AG04450 (cell line): ENCODE results near the gene PNRC2. TPM values are rescaled to one million over a fixed set of nuclear protein-coding genes. Genes with fewer than 3 reads are reported as not detected.
"Not testable (repeated sequence)": the region's sequence is repeated elsewhere in the genome, so short reads cannot be mapped to it uniquely, and the experiment has no call there.

Source experiments
- CTCF ChIA-PET: fragments of 300-600, 350-600 bp; formaldehyde crosslinking; extraction: SDS; loops from one replicate; lab custom pipeline; 2022; ENCODE audit warnings: antibody characterized with exemption, inconsistent platforms; lab: Charles Lee
- POLR2A ChIA-PET: fragments of 350-600 bp; formaldehyde crosslinking; extraction: SDS; loops from one replicate; lab custom pipeline; 2021; ENCODE audit warnings: antibody characterized with exemption, inconsistent platforms; lab: Yijun Ruan, JAX
- DNase-seq: peaks from one replicate; pipeline ENCODE4 v3.0.0-alpha.2; 2011; ENCODE audit warnings: low read depth, low spot score
- H3K27ac ChIP-seq: one replicate; pipeline ENCODE4 v1.5.1; 2012; ENCODE audit warnings: low read depth, low read length, control low read depth
- H3K27me3 ChIP-seq: one replicate; pipeline ENCODE4 v1.6.0; 2012; ENCODE audit warnings: low read length; ENCODE audit not compliant: control insufficient read depth, insufficient read depth
- H3K4me3 ChIP-seq: 2 replicates; pipeline ENCODE4 v1.5.1; 2011; ENCODE audit warnings: mild to moderate bottlenecking, low read depth, low read length, control low read depth
- H3K9me3 ChIP-seq: 2 replicates; pipeline ENCODE4 v1.5.1; 2012; ENCODE audit warnings: low read length; ENCODE audit not compliant: control insufficient read depth, insufficient read depth
- polyA plus RNA-seq: library from polyadenylated mRNA; depleted of rRNA; stranded (reverse); fragments of >200 nt; gene quantifications from 2 replicates; pipeline ENCODE4 v1.2.3, GENCODE V29; 2011
- TF ChIP-seq, protein P1 (sequence below): IDR thresholded peaks from 2 replicates; pipeline ENCODE4 v1.5.1; 2011; ENCODE audit warnings: low read depth, low read length, control low read depth, inconsistent platforms

The PNRC2 gene
- polyA plus RNA-seq, 1 experiment = 96.0 TPM

DNA sequence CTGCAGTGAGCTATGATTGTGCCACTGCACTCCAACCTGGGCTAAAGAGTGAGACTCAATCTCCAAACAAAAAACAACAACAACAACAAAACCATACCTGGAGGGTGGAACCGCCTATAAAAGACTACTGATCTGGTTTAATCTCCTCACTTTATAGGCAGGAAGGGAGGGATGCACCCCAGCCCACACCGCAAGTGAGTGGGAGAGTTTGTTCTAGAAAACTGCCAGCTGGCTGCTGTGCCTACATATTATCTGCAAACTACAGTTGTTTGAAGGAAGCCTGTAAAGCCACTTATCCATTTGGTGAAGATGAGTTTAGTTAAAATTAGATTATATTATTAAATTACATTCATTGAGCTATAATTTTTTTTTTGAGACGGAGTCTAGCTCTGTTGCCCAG, 29.6 kb downstream of the PNRC2 start:
- H3K27me3 ChIP-seq = no peaks in the 10 kb centered on the region
- ChIA-PET CTCF (no interaction called here), POLR2A (interaction anchor here (0.6 kb wide), 1 partner anchor 22 kb away, joined by 3 read pairs; no protein-coding TSS in a partner anchor)
- H3K9me3 ChIP-seq = no peaks in the 10 kb centered on the region
- no peak for DNase-seq
- H3K4me3 ChIP-seq = no peak overlapping the region
- no peak overlapping the region for H3K27ac ChIP-seq
- TF ChIP-seq, protein P1, sequence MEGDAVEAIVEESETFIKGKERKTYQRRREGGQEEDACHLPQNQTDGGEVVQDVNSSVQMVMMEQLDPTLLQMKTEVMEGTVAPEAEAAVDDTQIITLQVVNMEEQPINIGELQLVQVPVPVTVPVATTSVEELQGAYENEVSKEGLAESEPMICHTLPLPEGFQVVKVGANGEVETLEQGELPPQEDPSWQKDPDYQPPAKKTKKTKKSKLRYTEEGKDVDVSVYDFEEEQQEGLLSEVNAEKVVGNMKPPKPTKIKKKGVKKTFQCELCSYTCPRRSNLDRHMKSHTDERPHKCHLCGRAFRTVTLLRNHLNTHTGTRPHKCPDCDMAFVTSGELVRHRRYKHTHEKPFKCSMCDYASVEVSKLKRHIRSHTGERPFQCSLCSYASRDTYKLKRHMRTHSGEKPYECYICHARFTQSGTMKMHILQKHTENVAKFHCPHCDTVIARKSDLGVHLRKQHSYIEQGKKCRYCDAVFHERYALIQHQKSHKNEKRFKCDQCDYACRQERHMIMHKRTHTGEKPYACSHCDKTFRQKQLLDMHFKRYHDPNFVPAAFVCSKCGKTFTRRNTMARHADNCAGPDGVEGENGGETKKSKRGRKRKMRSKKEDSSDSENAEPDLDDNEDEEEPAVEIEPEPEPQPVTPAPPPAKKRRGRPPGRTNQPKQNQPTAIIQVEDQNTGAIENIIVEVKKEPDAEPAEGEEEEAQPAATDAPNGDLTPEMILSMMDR = no peak

DNA sequence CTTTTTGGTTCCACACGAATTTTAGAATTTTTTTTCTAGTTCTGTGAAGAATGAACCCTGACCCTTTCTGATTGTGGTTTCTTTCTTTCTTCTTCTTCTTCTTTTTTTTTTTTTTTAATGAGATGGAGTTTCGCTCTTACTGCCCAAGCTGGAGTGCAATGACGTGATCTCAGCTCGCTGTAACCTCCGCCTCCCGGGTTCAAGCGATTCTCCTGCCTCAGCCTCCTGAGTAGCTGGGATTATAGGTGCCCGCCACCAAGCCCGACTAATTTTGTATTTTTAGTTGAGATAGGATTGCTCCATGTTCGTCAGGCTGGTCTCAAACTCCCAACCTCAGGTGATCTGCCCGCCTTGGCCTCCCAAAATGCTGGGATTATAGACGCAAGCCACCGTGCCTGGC, 32.4 kb downstream of the PNRC2 start:
- POLR2A ChIA-PET = not testable (repeated sequence)

DNA sequence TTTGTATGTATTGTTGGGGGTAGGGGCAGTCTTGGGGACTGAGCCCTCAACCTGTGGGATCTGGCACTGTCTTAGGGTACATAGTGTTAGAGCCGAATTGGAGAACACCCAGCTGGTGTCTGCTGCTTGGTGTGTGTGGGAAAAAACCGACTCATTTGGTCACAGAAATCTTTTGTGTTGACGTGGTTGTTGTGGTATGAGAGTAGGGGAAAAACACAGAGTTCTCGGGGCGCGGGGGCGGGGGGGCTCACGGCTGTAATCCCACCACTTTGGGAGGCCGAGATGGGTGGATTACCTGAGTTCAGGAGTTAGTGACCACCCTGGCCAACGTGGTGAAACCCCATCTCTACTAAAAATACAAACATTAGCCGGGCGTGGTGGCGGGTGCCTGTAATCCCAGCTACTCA, 35.8 kb downstream of the PNRC2 start:
- no peak for DNase-seq
- CTCF ChIA-PET = no interaction called here
- TF ChIP-seq, protein P1 = no peak
- POLR2A ChIA-PET = interaction anchor here (0.7 to 0.9 kb wide), 2 partner anchors 15 to 273 kb away, joined by 3 to 4 read pairs; partner anchors contain the start of gene SRSF10
- H3K27ac ChIP-seq = no peak overlapping the region
- H3K9me3 ChIP-seq = no peaks in the 10 kb centered on the region
- H3K4me3 ChIP-seq = no peak overlapping the region
- H3K27me3 ChIP-seq = no peaks in the 10 kb centered on the region

More for the DNA sequence above, 32.4 kb downstream of the PNRC2 start:
- H3K4me3 ChIP-seq, H3K9me3 ChIP-seq, CTCF ChIA-PET, H3K27ac ChIP-seq, DNase-seq, H3K27me3 ChIP-seq: not testable (repeated sequence)

DNA sequence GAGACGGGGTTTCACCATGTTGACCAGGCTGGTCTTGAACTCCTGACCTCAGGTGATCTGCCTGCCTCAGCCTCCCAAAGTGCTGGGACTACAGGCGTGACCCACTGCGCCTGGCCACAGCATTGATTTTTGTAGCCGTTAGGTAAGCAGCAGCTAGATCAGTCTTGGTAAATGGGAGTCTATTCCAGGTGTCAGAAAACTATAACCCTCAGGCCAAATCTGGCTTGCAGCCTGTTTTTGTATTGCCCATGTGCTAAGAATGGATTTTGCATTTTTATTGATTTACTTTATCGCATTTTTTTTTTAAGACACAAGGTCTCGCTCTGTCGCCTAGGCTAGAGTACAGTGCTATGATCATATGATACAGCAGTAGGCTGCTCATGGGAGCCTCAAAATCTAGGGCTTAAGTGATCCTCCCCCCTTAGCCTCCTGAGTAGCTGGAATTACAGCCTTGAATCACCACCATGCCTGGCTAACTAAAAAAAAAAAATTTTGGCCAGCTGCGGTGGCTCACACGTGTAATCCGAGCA, 37.1 kb downstream of the PNRC2 start:
- no peaks in the 10 kb centered on the region for H3K27me3 ChIP-seq
- CTCF ChIA-PET = no interaction called here
- H3K9me3 ChIP-seq = no peaks in the 10 kb centered on the region
- no peak overlapping the region for H3K4me3 ChIP-seq
- no peak overlapping the region for H3K27ac ChIP-seq
- POLR2A ChIA-PET = interaction anchor here (0.7 kb wide), 1 partner anchor 116 kb away, joined by 3 read pairs; no protein-coding TSS in a partner anchor
- TF ChIP-seq, protein P1 = no peak
- no peak for DNase-seq

DNA sequence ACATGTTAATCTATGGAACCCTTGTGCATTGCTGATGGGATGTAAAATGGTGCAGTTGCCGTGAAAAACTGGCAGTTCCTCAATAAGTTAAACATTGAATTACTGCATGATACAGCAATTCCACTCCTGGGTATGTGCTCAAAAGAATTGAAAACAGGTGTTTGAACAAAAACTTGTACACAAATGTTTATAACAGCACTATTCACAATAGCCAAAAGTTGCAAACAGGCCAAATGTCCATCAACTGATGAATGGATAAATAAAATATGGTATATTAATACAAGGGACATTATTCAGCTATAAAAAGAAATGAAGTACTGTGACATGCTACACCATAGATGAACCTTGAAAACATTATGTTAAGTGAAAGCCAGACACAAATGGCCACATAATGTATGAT, 38.2 kb downstream of the PNRC2 start:
- no peaks in the 10 kb centered on the region for H3K9me3 ChIP-seq
- TF ChIP-seq, protein P1 = no peak
- ChIA-PET CTCF (no interaction called here), POLR2A (no interaction called here)
- H3K4me3 ChIP-seq = no peak overlapping the region
- H3K27me3 ChIP-seq = no peaks in the 10 kb centered on the region
- H3K27ac ChIP-seq = no peak overlapping the region
- DNase-seq = no peak
